DND-41 (cell line): ENCODE data around the gene MINK1.
A peak's percentile ranks its signal among the peaks of the same experiment; 100 is the strongest.

Experiments used
- ATAC-seq: fragments of 200-7000 bp; cut with Tn5 transposase; 3 replicates; pipeline ENCODE4 v1.9.1; 2021; ENCODE audit warnings: low read depth; ENCODE audit not compliant: insufficient read depth
- DNase-seq: peaks from one replicate; pipeline ENCODE4 v3.0.0-alpha.2; 2020
- H2AFZ ChIP-seq: 2 replicates; pipeline ENCODE4 v1.6.0; 2012; ENCODE audit warnings: low read depth, low read length
- H3K27ac ChIP-seq: 2 replicates; pipeline ENCODE4 v1.5.1; 2012; ENCODE audit warnings: low read length, inconsistent platforms
- H3K27me3 ChIP-seq: fragments of 200-600 bp; sonication (generic); 2 replicates; pipeline ENCODE4 v1.6.0; 2012; ENCODE audit warnings: low read length, mild to moderate bottlenecking, inconsistent platforms; ENCODE audit not compliant: insufficient read depth, poor library complexity
- H3K36me3 ChIP-seq: 2 replicates; pipeline ENCODE4 v1.5.1; 2012; ENCODE audit warnings: low read length, inconsistent platforms; ENCODE audit not compliant: insufficient read depth
- H3K4me1 ChIP-seq: 2 replicates; pipeline ENCODE4 v1.5.1; 2012; ENCODE audit warnings: mild to moderate bottlenecking, low read length; ENCODE audit not compliant: insufficient read depth
- H3K4me2 ChIP-seq: 2 replicates; pipeline ENCODE4 v1.6.0; 2012; ENCODE audit warnings: mild to moderate bottlenecking, moderate library complexity, low read length, inconsistent platforms; ENCODE audit not compliant: insufficient read depth
- H3K4me3 ChIP-seq, 2 experiments: fragments of 200-600 bp in 1 of 2; shearing (Covaris generic) in 1 of 2; 2 replicates each; pipeline ENCODE4 v1.5.1; 2012 to 2016; ENCODE audit warnings: inconsistent platforms in 2 of 2, low read length in 2 of 2, mild to moderate bottlenecking in 2 of 2, low read depth in 1 of 2, moderate library complexity in 1 of 2
- H3K79me2 ChIP-seq: 2 replicates; pipeline ENCODE4 v1.6.0; 2012; ENCODE audit warnings: low read length, inconsistent platforms; ENCODE audit not compliant: insufficient read depth
- H3K9ac ChIP-seq: 2 replicates; pipeline ENCODE4 v1.6.0; 2012; ENCODE audit warnings: low read depth, mild to moderate bottlenecking, inconsistent platforms, low read length, moderate library complexity
- H3K9me3 ChIP-seq: 2 replicates; pipeline ENCODE4 v1.5.1; 2012; ENCODE audit warnings: low read length, moderate library complexity, mild to moderate bottlenecking, inconsistent platforms; ENCODE audit not compliant: insufficient read depth, severe bottlenecking
- H4K20me1 ChIP-seq: 2 replicates; pipeline ENCODE4 v1.6.0; 2012; ENCODE audit warnings: low read length; ENCODE audit not compliant: insufficient read depth
- CTCF ChIP-seq: IDR thresholded peaks from 2 replicates; pipeline ENCODE4 v1.5.1; 2012; ENCODE audit warnings: borderline replicate concordance, low read length, moderate library complexity, mild to moderate bottlenecking; ENCODE audit not compliant: poor library complexity, severe bottlenecking; ENCODE audit errors: extremely low read depth
- EZH2 ChIP-seq: IDR thresholded peaks from 3 replicates; pipeline ENCODE4 v1.6.1; 2012; ENCODE audit warnings: borderline replicate concordance, low read depth, mild to moderate bottlenecking, moderate library complexity, low read length, inconsistent platforms; ENCODE audit not compliant: severe bottlenecking

Gene MINK1

GRCh38 chr17:4850246-4850645, 17.1 kb downstream of the MINK1 start:
- no peak overlapping the region for H3K4me2 ChIP-seq
- H3K36me3 ChIP-seq = peaks cover 7% of the 10 kb centered on the region
- no peak overlapping the region for H3K4me3 ChIP-seq
- no peak overlapping the region for H3K27ac ChIP-seq
- H3K79me2 ChIP-seq = peaks cover 56% of the 10 kb centered on the region
- H3K27me3 ChIP-seq = no peaks in the 10 kb centered on the region
- ATAC-seq (no peak), DNase-seq (no peak)
- TF ChIP-seq CTCF = no peak
- no peak for TF ChIP-seq EZH2
- H3K9me3 ChIP-seq = no peaks in the 10 kb centered on the region
- no peak overlapping the region for H3K9ac ChIP-seq
- H3K4me1 ChIP-seq = no peaks in the 10 kb centered on the region
- H4K20me1 ChIP-seq = peaks cover 85% of the 10 kb centered on the region
- H2AFZ ChIP-seq = no peak overlapping the region

DNA sequence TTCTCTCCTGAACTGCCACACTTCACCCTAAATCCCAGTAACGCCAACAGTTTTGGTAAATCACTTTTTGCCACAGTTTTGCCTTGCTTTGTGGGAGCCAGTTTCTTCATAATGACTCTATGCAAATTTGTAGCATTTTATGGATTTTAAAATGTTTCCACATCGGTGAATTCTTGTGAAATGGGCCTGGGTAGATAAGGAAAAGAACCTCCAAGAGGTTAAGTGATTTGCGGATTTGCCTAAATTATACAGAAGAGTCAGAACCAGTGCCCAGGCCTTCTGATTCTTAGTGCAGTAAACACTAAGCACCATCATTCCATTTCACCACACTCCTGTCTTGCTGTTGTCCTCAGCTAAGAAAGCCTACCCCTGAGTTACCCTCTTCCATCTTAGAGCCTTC, 17.9 kb downstream of the MINK1 start:
- Histone ChIP-seq H3K4me2 (no peak overlapping the region), H3K27me3 (no peaks in the 10 kb centered on the region), H3K9ac (no peak overlapping the region), H4K20me1 (peaks cover 81% of the 10 kb centered on the region), H3K4me3 (no peak overlapping the region), H3K36me3 (peaks cover 8% of the 10 kb centered on the region), H3K4me1 (no peaks in the 10 kb centered on the region), H3K79me2 (peaks cover 51% of the 10 kb centered on the region), H3K27ac (no peak overlapping the region), H3K9me3 (no peaks in the 10 kb centered on the region), H2AFZ (no peak overlapping the region)
- DNase-seq (no peak), ATAC-seq (no peak)
- no peak for TF ChIP-seq CTCF
- no peak for TF ChIP-seq EZH2

DNA sequence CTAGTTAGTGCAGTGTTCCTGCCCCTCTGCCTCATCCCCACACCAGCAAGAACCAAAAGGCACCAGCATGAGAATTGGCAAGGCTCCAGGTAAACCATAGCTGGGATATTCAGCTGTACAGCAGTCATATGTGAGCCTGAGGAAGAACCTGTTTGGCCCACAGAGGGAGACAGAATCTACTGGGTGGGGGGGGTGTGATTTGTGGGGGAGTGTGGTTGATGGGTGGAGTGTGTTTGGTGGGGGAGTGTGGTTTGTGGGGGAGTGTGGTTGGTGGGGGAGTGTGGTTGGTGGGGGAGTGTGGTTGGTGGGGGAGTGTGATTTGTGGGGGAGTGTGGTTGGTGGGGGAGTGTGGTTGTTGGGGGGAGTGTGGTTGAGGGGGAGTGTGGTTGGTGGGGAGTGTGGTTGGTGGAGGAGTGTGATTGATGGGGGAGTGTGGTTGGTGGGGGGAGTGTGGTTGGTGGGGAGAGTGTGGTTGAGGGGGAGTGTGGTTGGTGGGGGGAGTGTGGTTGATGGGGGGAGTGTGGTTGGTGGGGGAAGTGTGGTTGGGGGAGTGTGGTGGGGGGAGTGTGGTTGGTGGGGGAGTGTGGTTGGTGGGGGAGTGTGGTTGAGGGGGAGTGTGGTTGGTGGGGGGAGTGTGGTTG, 19.5 kb downstream of the MINK1 start:
- Histone ChIP-seq H3K36me3 (peaks cover 15% of the 10 kb centered on the region), H3K27ac (no peak overlapping the region), H3K27me3 (no peaks in the 10 kb centered on the region), H3K9ac (no peak overlapping the region), H3K4me2 (no peak overlapping the region), H3K4me3 (no peak overlapping the region), H2AFZ (no peak overlapping the region), H3K4me1 (no peaks in the 10 kb centered on the region), H4K20me1 (peaks cover 81% of the 10 kb centered on the region), H3K79me2 (peaks cover 48% of the 10 kb centered on the region), H3K9me3 (no peaks in the 10 kb centered on the region)
- peak; percentile 14 for DNase-seq
- no peak for TF ChIP-seq EZH2
- no peak for TF ChIP-seq CTCF
- no peak for ATAC-seq
